ENCODE measurements around the gene EIF4E1B.

The EIF4E1B gene

GRCh38 chr5:176606875-176607274 is 23.6 kb upstream of the EIF4E1B start:
- DNase-seq: no peak

- DNase-seq: no peak
Measured at GRCh38 chr5:176608142-176608705, 22.3 kb upstream of the EIF4E1B start.

- DNase-seq: peak; percentile 79
Measured at GRCh38 chr5:176608937-176609723, 21.3 kb upstream of the EIF4E1B start.

- DNase-seq: peak; percentile 92
Measured at GRCh38 chr5:176609724-176610434, 20.6 kb upstream of the EIF4E1B start, which contains the start of gene GPRIN1. GPRIN1 (minus strand) TSS chr5:176610156; CDS start chr5:176599834, 10,322 bp downstream.

- peak; percentile 88 for DNase-seq
Measured at GRCh38 chr5:176610435-176610773, 20.1 kb upstream of the EIF4E1B start.

GRCh38 chr5:176611435-176611834 is 19.0 kb upstream of the EIF4E1B start:
- DNase-seq: no peak

- no peak for DNase-seq
Measured at GRCh38 chr5:176612008-176612407, 18.5 kb upstream of the EIF4E1B start.

- no peak for DNase-seq
Measured at GRCh38 chr5:176612855-176613254, 17.6 kb upstream of the EIF4E1B start.

GRCh38 chr5:176614805-176615478 is 15.5 kb upstream of the EIF4E1B start:
- no peak for DNase-seq

- no peak for DNase-seq
Measured at GRCh38 chr5:176616511-176616910, 14.0 kb upstream of the EIF4E1B start.

- no peak for DNase-seq
Measured at GRCh38 chr5:176618783-176619182, 11.7 kb upstream of the EIF4E1B start.

- peak; percentile 89 for DNase-seq
Measured at GRCh38 chr5:176619203-176619568, 11.3 kb upstream of the EIF4E1B start.

- DNase-seq: peak; percentile 52
Measured at GRCh38 chr5:176619569-176620332, 10.7 kb upstream of the EIF4E1B start.

GRCh38 chr5:176620333-176620981 is 10.0 kb upstream of the EIF4E1B start:
- DNase-seq: no peak

GRCh38 chr5:176621661-176622079 is 8.8 kb upstream of the EIF4E1B start:
- DNase-seq: no peak

GRCh38 chr5:176624142-176624541 is 6.3 kb upstream of the EIF4E1B start:
- no peak for DNase-seq

- DNase-seq: no peak
Measured at GRCh38 chr5:176624938-176625337, 5.5 kb upstream of the EIF4E1B start.

GRCh38 chr5:176625512-176625911 is 5.0 kb upstream of the EIF4E1B start:
- DNase-seq: no peak

- DNase-seq: no peak
Measured at GRCh38 chr5:176625966-176626875, 4.3 kb upstream of the EIF4E1B start.

- no peak for DNase-seq
Measured at GRCh38 chr5:176626876-176627236, 3.6 kb upstream of the EIF4E1B start.

- no peak for DNase-seq
Measured at GRCh38 chr5:176627582-176627981, 2.9 kb upstream of the EIF4E1B start.
